ENCODE measurements around the gene MAP4. TPM values are rescaled to one million over a fixed set of nuclear protein-coding genes. Genes with fewer than 3 reads are reported as not detected.
A peak's percentile ranks its signal among the peaks of the same experiment; 100 is the strongest.

MAP4 gene
- total RNA-seq, 1 donor from 2014 or later, result 471 TPM

DNA sequence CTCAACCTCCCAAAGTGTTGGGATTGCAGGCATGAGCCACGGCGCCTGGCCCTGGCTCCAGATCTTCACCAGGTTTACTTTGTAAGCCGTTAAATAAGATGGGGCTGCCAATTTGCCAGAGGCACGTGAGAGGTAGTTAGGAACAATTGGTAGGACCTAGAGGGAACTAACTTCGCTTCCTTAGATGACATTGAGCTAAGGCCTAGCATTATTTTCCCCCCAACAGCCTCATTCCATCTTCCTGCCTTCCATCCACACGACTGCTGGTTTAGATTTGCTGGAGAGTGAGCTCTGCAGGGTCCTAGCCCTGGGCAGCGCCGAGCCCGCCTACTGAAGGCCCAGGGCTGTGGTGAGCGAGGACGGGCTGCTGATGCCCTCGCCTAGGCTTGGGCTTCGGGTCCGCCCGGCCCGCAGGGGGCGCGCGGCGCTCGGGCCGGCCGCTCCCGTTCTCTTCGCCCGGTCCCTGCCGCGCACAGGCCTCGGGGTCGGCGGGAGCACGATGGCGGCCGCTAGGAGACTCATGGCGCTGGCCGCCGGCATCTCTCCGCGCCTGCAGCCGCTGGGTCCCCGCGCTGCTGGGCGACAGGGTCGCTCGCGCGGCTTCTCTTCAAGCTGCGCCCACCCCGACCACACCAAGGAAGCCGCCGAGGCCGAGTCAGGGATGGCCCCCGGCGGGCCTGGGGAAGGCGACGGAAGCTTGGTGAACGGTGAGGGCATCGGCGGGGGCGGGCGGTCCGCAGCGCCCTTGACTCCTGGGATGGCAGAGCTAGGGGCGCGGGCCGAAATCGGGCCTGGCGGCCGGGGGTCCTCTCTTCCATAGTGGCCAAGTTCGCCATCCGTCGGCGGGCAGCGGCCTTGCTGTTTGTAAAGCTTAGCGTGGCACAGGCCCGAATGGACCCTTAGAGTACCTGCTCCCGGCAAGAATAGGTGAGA is 191.4 kb downstream of the MAP4 start:
- Mint-ChIP-seq H3K9me3 (ENCODE audit: unreplicated experiment) (no peaks in the 10 kb centered on the region), H3K27ac (ENCODE audit: unreplicated experiment) (peak overlapping the region; percentile 78), H3K27me3 (ENCODE audit: low read depth, unreplicated experiment) (no peaks in the 10 kb centered on the region), H3K36me3 (ENCODE audit: low read depth, unreplicated experiment) (peaks cover 7% of the 10 kb centered on the region), H3K4me1 (ENCODE audit: low read depth, unreplicated experiment) (peaks cover 6% of the 10 kb centered on the region), H3K4me3 (ENCODE audit: unreplicated experiment) (peak overlapping the region; percentile 94)
- DNase-seq (ENCODE audit: low read depth) (peak; percentile 65), FAIRE-seq (no peak)
- H3K79me2 ChIP-seq (ENCODE audit: insufficient read depth, low read length), result peaks cover 39% of the 10 kb centered on the region
- H3K4me2 ChIP-seq (ENCODE audit: low read length), result peak overlapping the region; percentile 97
- peak overlapping the region; percentile 96 for H3K4me3 ChIP-seq (ENCODE audit: insufficient read depth, low read depth, low read length)
- H3K36me3 ChIP-seq (ENCODE audit: insufficient read depth, low read length), result peaks cover 18% of the 10 kb centered on the region
- peaks cover 11% of the 10 kb centered on the region for H3K4me1 ChIP-seq (ENCODE audit: insufficient read depth, low read length)
- peak overlapping the region; percentile 98 for H3K9ac ChIP-seq (ENCODE audit: low read length)
- H3K27me3 ChIP-seq (ENCODE audit: insufficient read depth, low read length), result no peaks in the 10 kb centered on the region
- no peaks in the 10 kb centered on the region for H3K9me3 ChIP-seq (ENCODE audit: insufficient read depth, low read depth, low read length)
- no peak for TF ChIP-seq EZH2 (IDR thresholded peaks at IDR 0.05; ENCODE audit: insufficient read depth, low read length)
- TF ChIP-seq, protein P1, sequence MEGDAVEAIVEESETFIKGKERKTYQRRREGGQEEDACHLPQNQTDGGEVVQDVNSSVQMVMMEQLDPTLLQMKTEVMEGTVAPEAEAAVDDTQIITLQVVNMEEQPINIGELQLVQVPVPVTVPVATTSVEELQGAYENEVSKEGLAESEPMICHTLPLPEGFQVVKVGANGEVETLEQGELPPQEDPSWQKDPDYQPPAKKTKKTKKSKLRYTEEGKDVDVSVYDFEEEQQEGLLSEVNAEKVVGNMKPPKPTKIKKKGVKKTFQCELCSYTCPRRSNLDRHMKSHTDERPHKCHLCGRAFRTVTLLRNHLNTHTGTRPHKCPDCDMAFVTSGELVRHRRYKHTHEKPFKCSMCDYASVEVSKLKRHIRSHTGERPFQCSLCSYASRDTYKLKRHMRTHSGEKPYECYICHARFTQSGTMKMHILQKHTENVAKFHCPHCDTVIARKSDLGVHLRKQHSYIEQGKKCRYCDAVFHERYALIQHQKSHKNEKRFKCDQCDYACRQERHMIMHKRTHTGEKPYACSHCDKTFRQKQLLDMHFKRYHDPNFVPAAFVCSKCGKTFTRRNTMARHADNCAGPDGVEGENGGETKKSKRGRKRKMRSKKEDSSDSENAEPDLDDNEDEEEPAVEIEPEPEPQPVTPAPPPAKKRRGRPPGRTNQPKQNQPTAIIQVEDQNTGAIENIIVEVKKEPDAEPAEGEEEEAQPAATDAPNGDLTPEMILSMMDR (IDR thresholded peaks at IDR 0.05; ENCODE audit: insufficient read depth, low read depth, low read length), result peak; percentile 45
- peaks cover 23% of the 10 kb centered on the region for H4K20me1 ChIP-seq (ENCODE audit: insufficient read depth, low read length)
- peak overlapping the region; percentile 94 for H2AFZ ChIP-seq (ENCODE audit: low read depth, low read length)
- peak overlapping the region; percentile 80 for H3K27ac ChIP-seq (ENCODE audit: low read depth, low read length)

GRCh38 chr3:47817609-47818008 is 198.6 kb downstream of the MAP4 start:
- Histone ChIP-seq H3K4me1 (ENCODE audit: insufficient read depth, low read length) (no peaks in the 10 kb centered on the region), H3K9me3 (ENCODE audit: insufficient read depth, low read depth, low read length) (no peaks in the 10 kb centered on the region), H3K9ac (ENCODE audit: low read length) (no peak overlapping the region), H3K36me3 (ENCODE audit: insufficient read depth, low read length) (peaks cover 12% of the 10 kb centered on the region), H4K20me1 (ENCODE audit: insufficient read depth, low read length) (peaks cover 4% of the 10 kb centered on the region), H3K4me2 (ENCODE audit: low read length) (no peak overlapping the region), H3K27ac (ENCODE audit: low read depth, low read length) (no peak overlapping the region), H3K27me3 (ENCODE audit: insufficient read depth, low read length) (no peaks in the 10 kb centered on the region), H2AFZ (ENCODE audit: low read depth, low read length) (no peak overlapping the region), H3K4me3 (ENCODE audit: insufficient read depth, low read depth, low read length) (no peak overlapping the region), H3K79me2 (ENCODE audit: insufficient read depth, low read length) (no peaks in the 10 kb centered on the region)
- Mint-ChIP-seq H3K4me3 (ENCODE audit: unreplicated experiment) (no peak overlapping the region), H3K27me3 (ENCODE audit: low read depth, unreplicated experiment) (no peaks in the 10 kb centered on the region), H3K4me1 (ENCODE audit: low read depth, unreplicated experiment) (no peaks in the 10 kb centered on the region), H3K36me3 (ENCODE audit: low read depth, unreplicated experiment) (peaks cover 20% of the 10 kb centered on the region), H3K9me3 (ENCODE audit: unreplicated experiment) (no peaks in the 10 kb centered on the region), H3K27ac (ENCODE audit: unreplicated experiment) (no peak overlapping the region)
- no peak for TF ChIP-seq EZH2 (IDR thresholded peaks at IDR 0.05; ENCODE audit: insufficient read depth, low read length)
- TF ChIP-seq, protein P1 (IDR thresholded peaks at IDR 0.05; ENCODE audit: insufficient read depth, low read depth, low read length), result no peak
- no peak for FAIRE-seq
- no peak for DNase-seq (ENCODE audit: low read depth)

Measured in astrocyte (in vitro differentiated cells and primary cell).